NCI-H460 (cell line): ENCODE results near the gene SAMD11. TPM values are rescaled to one million over a fixed set of nuclear protein-coding genes. Genes with fewer than 3 reads are reported as not detected.
"Not testable (repeated sequence)": the region's sequence is repeated elsewhere in the genome, so short reads cannot be mapped to it uniquely, and the experiment has no call there.

ENCODE experiments used
- DNase-seq: peaks from one replicate; pipeline ENCODE4 v3.0.0-alpha.2; 2016; ENCODE audit warnings: low read depth; ENCODE audit errors: extremely low read depth
- polyA plus RNA-seq: library from polyadenylated mRNA; depleted of rRNA; stranded (reverse); fragments of >200 nt; gene quantifications from 2 replicates; pipeline ENCODE4 v1.2.3, GENCODE V29; 2014; cell fraction: nucleus; rRNA removed
- total RNA-seq: library from RNA; depleted of rRNA; stranded (reverse); fragments of >200 nt; shearing (Covaris generic); gene quantifications from 2 replicates; pipeline ENCODE4 v1.2.3, GENCODE V29; 2014; rRNA removed

The SAMD11 gene, protein sequence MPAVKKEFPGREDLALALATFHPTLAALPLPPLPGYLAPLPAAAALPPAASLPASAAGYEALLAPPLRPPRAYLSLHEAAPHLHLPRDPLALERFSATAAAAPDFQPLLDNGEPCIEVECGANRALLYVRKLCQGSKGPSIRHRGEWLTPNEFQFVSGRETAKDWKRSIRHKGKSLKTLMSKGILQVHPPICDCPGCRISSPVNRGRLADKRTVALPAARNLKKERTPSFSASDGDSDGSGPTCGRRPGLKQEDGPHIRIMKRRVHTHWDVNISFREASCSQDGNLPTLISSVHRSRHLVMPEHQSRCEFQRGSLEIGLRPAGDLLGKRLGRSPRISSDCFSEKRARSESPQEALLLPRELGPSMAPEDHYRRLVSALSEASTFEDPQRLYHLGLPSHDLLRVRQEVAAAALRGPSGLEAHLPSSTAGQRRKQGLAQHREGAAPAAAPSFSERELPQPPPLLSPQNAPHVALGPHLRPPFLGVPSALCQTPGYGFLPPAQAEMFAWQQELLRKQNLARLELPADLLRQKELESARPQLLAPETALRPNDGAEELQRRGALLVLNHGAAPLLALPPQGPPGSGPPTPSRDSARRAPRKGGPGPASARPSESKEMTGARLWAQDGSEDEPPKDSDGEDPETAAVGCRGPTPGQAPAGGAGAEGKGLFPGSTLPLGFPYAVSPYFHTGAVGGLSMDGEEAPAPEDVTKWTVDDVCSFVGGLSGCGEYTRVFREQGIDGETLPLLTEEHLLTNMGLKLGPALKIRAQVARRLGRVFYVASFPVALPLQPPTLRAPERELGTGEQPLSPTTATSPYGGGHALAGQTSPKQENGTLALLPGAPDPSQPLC
- total RNA-seq, result 1.4 and 4.9 TPM in 2 replicates
- 18.6 and 37.1 TPM in 2 replicates for polyA plus RNA-seq

DNA sequence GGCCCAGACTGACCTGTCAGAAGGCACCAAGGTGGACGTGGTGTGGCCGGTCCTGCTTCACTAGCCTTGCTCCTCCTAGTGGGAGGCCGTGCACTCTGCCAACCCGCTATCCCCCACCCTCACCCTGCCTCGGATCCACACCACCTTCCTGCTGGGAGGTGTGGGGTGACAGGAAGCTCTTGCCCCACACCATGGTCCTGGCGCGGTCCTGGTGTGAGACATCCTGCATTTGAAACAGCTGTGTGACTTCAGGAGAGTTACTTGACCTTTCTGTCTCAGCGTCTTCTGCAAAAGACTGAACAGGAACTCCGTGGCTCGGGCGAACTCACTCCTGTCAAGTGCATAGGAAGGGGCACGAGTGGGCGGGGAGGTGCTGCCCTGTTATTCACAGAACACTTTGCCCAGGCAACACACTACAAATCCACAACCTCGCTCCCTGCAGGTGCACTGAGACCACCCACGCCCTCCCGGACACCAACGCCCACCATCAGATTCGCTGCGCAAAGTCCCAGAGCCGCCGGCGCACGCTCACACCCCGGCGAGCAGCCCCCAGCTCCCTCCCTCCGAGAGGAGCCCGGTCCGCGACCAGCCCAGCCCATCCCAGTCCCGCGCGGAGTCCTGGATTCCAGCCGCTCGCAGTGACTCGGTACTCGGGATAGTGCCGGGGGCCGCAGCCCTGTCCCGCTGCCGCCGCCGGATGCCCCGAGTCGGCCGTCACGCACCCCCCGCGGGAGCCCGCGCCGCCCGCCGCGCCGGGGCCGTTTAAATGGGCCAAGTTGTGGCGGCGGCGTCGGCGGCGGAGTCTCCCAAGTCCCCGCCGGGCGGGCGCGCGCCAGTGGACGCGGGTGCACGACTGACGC lies at the start of gene SAMD11:
Gene SAMD11, plus strand, starts transcription at position 793 of the 860 bp plus-strand sequence. CDS start 509 bp downstream, outside the sequence.
- DNase-seq, result peak; percentile 48

DNA sequence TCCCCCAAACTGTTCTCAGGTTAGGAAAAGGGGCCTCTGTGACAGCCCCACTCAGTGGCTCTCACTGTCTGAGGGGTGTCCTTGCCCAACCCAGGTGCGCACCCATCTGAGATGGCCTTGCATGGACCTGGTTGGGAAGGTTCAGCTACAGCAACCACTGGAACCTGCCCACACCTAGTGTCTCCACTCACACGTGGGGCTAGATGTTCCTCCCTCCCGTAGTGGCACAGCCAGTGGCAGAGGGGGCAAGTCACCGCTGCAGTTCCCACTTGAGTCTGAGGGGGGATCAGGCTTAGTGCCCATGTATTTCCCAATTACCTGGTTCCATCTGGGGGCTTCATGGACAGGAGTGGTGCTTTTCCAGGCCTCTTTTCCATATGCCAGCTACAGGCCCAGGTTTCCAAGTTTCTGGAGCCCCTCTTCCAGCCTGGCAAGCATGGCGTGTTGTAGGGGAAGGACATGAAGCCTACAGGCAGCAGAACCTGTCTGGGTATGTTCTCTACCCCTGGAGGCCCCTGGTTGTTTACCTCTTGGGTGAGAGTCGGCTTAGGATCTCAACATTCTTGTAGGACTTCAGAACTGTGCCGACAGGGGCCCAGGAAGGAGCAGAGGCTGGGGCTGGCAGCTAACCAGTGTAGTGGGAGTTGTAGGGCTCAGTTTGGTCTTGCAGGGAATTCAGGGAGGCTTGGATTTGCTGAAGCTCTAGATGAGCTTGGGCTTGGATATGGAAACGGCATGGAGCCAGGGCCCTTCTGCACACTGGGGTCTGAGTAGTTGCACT lies 47.1 kb upstream of the SAMD11 start:
- not testable (repeated sequence) for DNase-seq

DNA sequence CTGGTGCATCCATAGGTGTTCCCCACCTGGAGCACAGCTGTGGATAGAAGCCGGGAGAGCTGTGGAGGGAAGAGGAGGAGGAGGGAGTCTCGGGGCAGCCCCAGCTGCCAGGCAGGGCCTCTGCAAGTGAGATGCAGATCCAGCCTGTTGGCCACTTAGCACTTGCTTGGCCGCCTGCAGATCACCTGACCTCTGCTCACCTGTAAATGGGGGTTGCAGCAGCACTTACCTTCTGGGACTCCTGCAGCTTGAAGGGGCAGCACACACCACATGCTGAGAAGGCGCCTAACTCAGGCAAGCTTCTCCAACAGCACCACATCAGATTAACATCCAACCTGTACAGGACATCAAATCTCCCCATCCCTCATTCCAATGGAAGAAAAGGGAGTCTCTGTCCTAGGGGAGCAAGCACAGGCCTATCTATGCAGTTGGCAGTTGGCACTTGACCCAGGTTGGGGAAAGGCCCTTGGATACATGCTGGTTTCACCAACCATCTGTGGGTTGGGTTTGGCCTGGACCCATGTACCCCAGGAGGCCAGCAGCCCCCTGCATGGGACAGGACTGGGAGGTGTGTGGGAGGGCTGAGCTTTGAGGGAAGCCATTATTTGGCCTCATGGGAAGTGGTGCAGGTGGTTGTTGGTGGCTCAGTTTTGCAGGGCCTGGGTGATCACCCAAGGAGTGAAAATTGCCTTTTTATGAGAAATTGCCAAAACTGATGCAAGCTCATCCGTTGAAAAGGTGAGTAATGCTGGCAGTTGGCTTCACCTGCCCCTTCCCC lies 46.3 kb upstream of the SAMD11 start:
- DNase-seq, result not testable (repeated sequence)

DNA sequence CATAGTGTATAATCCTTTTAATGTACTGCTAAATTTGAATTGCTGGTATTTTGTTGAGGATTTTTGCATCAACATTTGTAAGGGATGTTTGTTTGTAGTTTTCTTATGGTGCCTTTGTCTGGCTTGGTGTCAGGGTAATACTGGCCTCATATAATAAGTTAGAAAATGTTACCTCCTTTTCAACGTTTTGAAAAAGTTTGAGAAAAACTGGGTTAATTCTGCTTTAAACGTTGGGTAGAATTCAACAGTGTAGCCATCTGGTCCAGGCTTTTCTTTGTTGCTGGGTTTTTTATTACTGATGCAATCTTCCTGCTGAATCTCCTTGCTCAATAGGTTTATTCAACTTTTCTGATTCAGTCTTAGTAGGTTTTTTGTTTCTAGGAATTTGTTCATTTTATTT lies 43.2 kb upstream of the SAMD11 start:
- DNase-seq, result not testable (repeated sequence)

DNA sequence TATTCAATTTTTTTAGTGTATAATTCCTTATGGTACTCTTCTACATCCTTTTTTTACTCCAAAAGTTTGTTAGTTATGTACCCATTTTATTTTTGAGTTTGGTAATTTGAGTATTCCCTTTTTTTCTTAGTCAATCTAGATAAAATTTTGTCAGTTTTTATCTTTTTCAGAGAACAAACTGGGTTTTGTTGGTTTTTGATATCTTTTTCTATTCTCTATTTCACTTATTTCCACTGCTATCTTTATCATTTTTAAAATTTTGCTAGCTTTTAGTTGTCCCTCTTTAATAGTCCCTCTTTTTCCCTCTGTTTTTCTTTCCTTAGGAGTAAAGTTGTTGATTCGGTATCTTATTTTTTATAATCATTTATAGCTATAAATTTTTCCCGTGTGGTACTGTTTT lies 42.8 kb upstream of the SAMD11 start:
- not testable (repeated sequence) for DNase-seq

DNA sequence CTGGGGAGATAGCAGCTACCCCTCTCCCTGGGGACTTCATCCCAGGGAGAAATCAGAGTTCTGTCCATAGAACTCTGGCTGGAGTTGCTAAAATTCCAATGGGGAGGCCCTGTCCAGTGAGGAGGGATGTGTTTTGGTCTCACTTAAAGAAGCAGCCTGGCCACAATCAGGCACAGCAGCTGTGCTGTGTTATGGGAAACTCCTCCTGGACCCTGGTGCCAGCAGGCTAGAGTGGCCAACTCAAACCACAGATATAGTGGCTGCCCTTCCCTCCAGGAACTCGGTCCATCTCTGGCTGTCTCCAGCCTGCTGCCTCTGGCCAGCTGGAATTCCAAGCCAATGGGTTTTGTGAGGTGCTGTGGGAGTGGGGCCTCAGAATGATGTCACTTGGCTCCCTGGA lies 37.4 kb upstream of the SAMD11 start:
- DNase-seq, result no peak

DNA sequence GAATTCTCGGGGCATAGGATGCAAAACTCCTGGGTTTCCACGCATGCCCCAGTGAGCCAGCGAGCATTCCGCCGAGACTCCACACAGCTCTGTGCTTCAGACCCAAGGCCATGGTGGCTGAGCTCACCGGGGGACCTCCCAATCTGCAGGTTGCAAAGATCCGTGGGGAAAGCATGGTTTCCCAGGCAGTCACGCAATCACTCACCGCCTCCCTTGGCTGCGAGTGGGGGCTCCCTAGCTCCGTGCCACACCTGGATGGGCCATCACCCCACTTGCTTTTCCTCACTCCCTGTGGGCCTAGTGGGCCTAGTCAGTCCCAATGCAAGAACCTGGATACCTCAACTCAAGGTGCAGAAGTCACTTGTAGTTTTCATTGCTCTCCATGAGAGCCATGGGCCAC lies 37.0 kb upstream of the SAMD11 start:
- no peak for DNase-seq

DNA sequence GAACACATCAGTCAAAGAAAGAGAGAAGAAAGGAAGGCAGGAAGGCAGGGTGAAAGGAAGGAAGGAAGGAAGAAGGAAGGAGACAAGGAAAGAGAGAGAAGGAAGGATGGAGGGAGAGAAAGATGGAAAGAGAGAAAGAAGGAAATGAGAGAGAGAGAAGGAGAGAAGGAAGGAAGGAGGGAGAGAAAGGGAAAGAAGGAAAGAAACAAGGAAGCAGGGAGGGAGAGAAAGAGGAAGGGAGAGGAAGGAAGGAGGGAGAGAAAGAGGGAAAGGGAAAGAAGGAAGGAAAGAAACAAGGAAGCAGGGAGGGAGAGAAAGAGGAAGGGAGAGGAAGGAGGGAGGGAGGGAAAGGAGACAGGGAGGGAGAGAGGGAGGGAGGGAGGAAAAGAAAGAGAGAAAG lies 35.4 kb upstream of the SAMD11 start:
- no peak for DNase-seq

DNA sequence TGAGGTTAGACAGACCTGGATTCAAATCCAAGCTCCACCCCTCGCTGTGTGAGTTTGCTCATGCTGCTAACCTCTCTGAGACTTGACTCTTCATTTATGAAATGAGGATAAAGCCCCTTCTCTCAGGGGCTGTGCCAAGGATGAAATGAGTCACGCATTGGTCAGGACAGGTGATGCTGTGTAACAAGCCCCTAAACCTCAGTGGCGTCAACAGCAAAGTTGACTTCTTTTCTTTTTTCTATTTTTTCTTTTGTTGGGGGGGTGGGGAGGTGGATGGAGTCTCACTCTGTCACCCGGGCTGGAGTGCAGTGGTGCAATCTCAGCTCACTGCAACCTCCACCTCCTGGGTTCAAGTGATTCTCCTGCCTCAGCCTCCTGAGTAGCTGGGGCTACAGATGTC lies 33.9 kb upstream of the SAMD11 start:
- not testable (repeated sequence) for DNase-seq

DNA sequence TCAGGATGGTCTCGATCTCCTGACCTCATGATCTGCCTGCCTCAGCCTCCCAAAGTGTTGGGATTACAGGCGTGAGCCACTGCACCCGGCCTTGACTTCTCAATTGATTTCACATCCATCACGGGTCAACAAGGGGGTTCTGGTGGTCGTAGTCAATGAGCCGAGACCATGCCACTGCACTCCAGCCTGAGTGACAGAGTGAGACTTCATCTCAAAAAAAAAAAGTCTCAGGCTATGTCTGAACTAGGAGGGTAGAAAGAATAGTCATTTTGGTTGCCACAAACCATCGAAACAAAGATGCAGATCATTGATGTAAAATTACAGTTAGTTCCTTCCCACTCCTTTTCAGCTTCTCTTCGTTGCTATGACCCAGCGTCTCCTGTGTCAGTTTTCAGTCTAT lies 33.5 kb upstream of the SAMD11 start:
- DNase-seq, result not testable (repeated sequence)

DNA sequence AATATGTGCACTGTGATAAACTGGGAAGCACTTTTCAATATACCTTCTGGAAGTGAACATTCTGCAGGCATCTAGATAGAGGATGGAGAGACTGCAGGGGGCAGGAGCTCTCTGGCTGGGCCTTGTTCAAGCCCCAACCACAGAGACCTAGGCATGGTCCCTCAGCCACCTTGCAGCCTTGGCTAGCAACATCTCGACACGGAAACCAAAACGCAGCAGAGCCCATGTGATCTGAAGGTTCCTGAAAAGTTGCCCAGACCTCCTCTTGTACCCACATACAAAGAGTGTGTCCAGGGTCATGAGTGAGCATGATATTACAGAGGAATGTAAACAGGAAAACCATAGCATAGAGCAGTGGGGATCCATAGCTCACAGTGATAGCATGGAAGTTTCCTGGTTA lies 33.1 kb upstream of the SAMD11 start:
- no peak for DNase-seq

DNA sequence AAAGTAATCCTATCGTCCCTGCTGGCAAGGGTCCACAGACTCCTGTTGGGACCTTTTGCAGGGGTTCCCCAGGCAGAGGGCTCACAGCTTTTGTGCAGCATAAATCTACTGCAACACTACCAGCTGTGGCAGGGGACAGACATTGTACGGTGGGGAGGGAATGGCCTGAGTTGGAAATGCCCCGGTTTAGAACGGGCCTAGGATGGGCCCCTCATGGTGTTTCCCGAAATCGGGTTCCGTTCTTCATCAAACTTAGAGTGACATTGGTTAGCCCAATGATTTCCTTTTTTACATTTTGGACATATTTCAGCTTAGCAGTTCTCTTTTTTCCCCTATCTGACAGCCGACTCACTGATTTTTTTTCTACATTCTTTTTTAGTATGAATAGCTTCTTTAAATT lies 26.5 kb upstream of the SAMD11 start:
- DNase-seq, result no peak

DNA sequence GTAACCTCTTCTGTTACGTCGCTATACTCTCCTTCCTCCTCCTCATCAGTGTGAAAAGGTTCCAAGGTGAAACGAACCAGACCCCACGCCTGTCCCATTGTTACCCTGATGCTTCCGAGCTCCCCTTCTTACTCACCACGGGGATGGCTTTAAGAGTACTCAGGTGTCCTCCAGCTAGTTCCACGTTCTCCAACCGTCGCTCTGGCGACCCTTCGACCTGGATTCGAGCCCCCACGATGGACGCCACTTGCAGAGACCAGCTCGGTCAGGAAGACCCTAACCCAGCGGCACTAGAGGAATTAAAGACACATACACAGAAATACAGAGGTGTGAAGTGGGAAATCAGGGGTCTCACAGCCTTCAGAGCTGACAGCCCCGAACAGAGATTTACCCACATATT lies 25.8 kb upstream of the SAMD11 start:
- DNase-seq, result not testable (repeated sequence)

DNA sequence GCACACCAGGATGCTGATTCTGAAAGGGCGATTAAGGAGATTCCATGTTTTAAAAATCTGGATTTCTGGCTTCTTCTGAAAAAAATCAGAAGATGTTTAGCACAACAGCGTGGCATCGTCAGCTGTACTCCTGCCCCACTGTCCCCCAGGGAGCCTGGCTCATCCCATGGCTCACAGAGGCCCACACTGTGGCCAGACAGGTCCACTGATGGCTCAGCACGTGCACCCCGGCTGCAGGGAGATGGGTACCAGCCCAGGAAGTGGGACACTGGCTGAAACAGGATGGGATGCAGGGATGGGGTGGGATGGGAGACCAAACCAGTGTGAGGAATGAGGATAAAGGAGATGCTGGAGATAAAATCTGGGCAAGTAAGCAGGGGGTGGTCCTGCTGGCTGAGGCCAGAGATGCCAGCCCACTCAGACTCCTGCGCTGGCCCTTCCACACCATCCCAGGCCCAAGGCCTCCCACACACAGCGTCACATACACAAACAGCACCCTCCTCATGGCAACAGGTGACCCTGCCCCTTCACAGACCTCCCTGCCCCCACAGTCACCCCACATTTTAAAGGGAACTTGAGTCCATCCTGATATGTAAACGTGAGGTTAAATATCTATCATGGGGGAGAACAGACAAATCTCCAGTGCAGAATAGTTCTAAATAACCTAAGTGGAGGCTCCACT lies 23.9 kb upstream of the SAMD11 start:
- no peak for DNase-seq

DNA sequence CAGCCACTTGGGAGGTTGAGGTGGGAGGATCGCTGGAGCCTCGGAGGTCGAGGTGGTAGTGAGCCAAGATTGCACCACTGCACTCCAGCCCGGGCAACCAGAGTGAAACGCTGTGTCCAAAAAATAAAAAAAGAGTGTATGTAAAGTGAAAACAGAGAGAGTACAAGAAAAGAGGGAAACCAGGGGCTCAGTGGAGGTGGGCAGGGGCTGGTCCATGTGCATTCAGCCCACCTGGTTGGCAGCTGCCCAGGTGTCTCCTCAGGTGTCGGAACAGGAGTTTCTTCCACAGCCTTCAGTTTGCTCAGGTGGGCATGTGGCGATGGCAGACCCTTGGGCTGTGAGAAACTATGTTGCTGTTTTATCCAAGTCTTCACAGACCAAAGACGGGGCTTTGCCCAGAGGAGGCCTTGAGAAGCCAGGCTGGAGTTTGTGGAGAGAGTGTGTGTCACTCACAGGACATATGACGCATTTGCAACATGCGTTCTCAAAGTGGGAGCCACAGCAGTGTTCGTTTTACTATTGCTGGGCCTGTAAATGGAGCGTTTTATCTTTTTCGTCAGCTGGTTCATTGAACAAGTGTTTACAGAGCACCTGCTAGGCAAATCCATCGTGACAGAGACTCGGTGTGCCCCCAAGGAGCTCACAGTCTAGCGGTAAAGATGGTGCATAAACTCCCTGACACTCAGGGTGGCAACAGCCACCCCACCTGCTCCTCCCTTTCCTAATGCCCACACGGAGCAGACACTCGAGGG lies 22.4 kb upstream of the SAMD11 start:
- no peak for DNase-seq

DNA sequence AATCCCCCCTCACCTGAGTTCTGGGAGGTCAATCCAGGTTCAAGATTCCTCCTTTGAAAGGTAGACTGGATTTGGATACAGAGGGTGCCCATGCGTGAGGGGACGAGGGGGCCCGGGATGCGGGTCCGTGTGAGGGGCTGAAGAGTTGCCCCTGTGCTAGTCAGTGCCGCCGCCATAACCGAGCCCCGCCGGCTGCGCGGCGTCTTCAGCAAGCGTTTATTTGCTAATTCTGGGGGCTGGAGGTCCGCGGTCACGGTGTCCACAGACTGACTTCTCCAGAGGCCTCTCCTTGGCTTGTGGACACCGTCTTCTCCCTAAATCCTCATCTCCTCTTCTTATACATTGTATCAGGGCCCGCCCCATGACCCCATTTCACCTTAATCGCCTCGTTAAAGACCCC lies 20.9 kb upstream of the SAMD11 start:
- DNase-seq, result no peak

DNA sequence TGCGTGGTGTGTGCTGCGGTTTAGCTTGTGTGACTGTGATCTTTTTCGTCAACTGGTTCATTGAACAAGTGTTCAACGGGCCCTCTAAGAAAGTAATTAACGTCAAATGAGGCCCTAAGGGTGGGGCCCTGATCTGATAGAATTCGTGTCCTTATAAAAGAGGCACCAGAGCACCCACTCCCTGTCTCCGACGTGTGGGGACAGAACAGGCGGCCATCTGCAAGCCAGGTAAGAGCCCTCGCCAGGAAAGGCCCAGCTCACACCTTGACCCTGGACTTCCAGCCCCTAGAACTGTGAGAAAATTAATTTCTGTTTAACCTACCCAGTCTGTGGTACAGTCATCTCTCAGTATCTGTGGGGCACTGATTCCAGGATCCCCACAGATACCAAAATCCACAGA lies 20.4 kb upstream of the SAMD11 start:
- no peak for DNase-seq
